CD4-positive, CD25-positive, alpha-beta regulatory T cell (primary cell): ENCODE data around the gene HMCN1. TPM values are rescaled to one million over a fixed set of nuclear protein-coding genes. Genes with fewer than 3 reads are reported as not detected.
"Not testable (repeated sequence)": the region's sequence is repeated elsewhere in the genome, so short reads cannot be mapped to it uniquely, and the experiment has no call there.

Source experiments
- ATAC-seq, 2 donors: fragments of 150-1000 bp; cut with Tn5 transposase; one replicate each; pipeline ENCODE4 v1.10.0; 2021; ENCODE audit warnings: low read depth in 2 of 2, moderate number of reproducible peaks in 2 of 2, moderate library complexity in 1 of 2
- DNase-seq, 3 donors: peaks; one replicate each; pipeline versions ENCODE4 v3.0.0 to v3.0.0-alpha.2; 2012 to 2022; ENCODE audit warnings: mixed read lengths in 1 of 3
- H3K27ac ChIP-seq: one replicate; pipeline ENCODE4 v1.7.0; 2013; ENCODE audit warnings: mild to moderate bottlenecking, low read length; ENCODE audit not compliant: insufficient read depth, poor library complexity, severe bottlenecking
- H3K27me3 ChIP-seq: one replicate; pipeline ENCODE4 v1.7.0; 2013; ENCODE audit warnings: low read length; ENCODE audit not compliant: control insufficient read depth, insufficient read depth
- H3K36me3 ChIP-seq: one replicate; pipeline ENCODE4 v1.7.0; 2013; ENCODE audit warnings: mild to moderate bottlenecking, low read length, moderate library complexity; ENCODE audit not compliant: control insufficient read depth, insufficient read depth
- H3K4me1 ChIP-seq: 2 replicates; pipeline ENCODE4 v1.7.0; 2013; ENCODE audit warnings: mild to moderate bottlenecking, low read length; ENCODE audit not compliant: insufficient read depth, control insufficient read depth, poor library complexity, severe bottlenecking
- H3K4me3 ChIP-seq: one replicate; pipeline ENCODE4 v1.7.0; 2013; ENCODE audit warnings: low read depth, mild to moderate bottlenecking, low read length, moderate library complexity
- H3K9me3 ChIP-seq, 2 experiments: 1 replicate in 1 of 2; 2 replicates in 1 of 2; pipeline ENCODE4 v1.7.0; 2013; ENCODE audit warnings: low read length in 2 of 2, mild to moderate bottlenecking in 1 of 2, moderate library complexity in 1 of 2; ENCODE audit not compliant: control insufficient read depth in 2 of 2
- H3K27ac Mint-ChIP-seq, 3 donors: one replicate each; pipeline ENCODE4 v1.8.0; 2020 to 2022; ENCODE audit warnings: mild to moderate bottlenecking in 3 of 3, mixed read lengths in 3 of 3, moderate library complexity in 2 of 3
- H3K27me3 Mint-ChIP-seq: one replicate; pipeline ENCODE4 v1.8.0; 2022; ENCODE audit warnings: mild to moderate bottlenecking, mixed read lengths
- H3K36me3 Mint-ChIP-seq: one replicate; pipeline ENCODE4 v1.8.0; 2020; ENCODE audit warnings: mixed read lengths
- H3K4me1 Mint-ChIP-seq, 4 donors: one replicate each; pipeline ENCODE4 v1.8.0; 2020 to 2022; ENCODE audit warnings: mixed read lengths in 4 of 4, mild to moderate bottlenecking in 1 of 4
- H3K4me3 Mint-ChIP-seq, 4 donors: one replicate each; pipeline ENCODE4 v1.8.0; 2020 to 2022; ENCODE audit warnings: mild to moderate bottlenecking in 4 of 4, mixed read lengths in 4 of 4, moderate library complexity in 3 of 4
- H3K9me3 Mint-ChIP-seq, 7 donors: one replicate each; pipeline ENCODE4 v1.8.0; 2020 to 2022; ENCODE audit warnings: mixed read lengths in 7 of 7, mild to moderate bottlenecking in 3 of 7, moderate library complexity in 2 of 7
- polyA plus RNA-seq, 4 donors: library from polyadenylated mRNA; unstranded; fragments of 300-500 nt; fragmentation: Illumina TruSeq; gene quantifications; one replicate each; pipeline ENCODE4 v1.2.3, GENCODE V29; 2021
- total RNA-seq: library from RNA; stranded (reverse); gene quantifications from one replicate; pipeline ENCODE4 v1.2.3, GENCODE V29; 2022

The HMCN1 gene
- total and polyA plus RNA-seq, 5 donors from 2014 or later: 0.07 to 0.81 (median 0.58) TPM; not detected in 1

DNA sequence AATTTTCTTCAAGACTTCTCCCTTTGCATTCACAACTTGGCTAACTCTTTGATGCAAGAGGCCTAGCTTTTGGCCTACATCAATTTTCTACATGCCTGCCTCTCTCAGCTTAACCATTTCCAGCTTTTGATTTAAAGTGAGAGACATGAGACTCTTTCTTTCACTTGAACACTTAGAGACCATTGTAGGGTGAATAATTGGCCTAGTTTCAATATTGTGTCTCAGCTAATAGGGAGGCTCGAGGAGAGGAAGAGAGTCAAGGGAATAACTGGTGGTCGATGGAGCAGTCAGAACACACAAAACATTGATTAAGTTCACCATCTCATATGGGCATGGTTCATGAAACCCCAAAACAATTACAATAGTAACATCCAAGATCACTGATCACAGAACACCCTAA, 415.4 kb downstream of the HMCN1 start:
- Histone ChIP-seq H3K4me3 (no peak overlapping the region), H3K27me3 (no peaks in the 10 kb centered on the region), H3K27ac (no peak overlapping the region), H3K4me1 (no peaks in the 10 kb centered on the region), H3K36me3 (no peaks in the 10 kb centered on the region), H3K9me3 (no peaks in the 10 kb centered on the region)
- no peak for ATAC-seq
- peaks cover 4% of the 10 kb centered on the region for H3K36me3 Mint-ChIP-seq
- peaks cover 0 to 2% (median 0%) of the 10 kb centered on the region in 7 donors for H3K9me3 Mint-ChIP-seq
- no peak overlapping the region for H3K27ac Mint-ChIP-seq
- no peak overlapping the region for H3K4me3 Mint-ChIP-seq
- DNase-seq: no peak
- no peaks in the 10 kb centered on the region for H3K27me3 Mint-ChIP-seq
- no peaks in the 10 kb centered on the region for H3K4me1 Mint-ChIP-seq

DNA sequence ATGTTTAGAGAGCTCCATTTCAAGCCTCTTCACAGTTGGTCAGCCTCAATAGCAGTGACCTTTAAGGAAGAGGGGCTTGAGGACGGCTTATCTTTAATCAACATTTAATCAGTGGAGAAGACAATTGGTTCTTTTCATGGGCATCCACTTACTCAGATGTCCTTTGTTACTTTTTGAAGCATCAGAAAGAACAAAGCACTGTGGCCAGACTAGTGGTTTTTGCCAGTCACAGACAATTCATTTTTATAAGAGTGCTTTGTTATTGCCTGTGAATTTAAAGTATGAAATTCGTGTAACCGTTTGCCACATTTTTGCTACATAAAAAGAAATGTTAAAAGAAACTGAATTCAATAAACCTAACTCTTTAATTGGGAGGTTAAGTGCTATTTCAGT, 418.0 kb downstream of the HMCN1 start:
- H3K36me3 Mint-ChIP-seq: no peaks in the 10 kb centered on the region
- H3K36me3 ChIP-seq: no peaks in the 10 kb centered on the region
- no peak overlapping the region for H3K4me3 Mint-ChIP-seq
- no peaks in the 10 kb centered on the region for H3K4me1 Mint-ChIP-seq
- DNase-seq (no peak), ATAC-seq (no peak)
- no peak overlapping the region for H3K27ac Mint-ChIP-seq
- H3K27ac ChIP-seq: no peak overlapping the region
- H3K4me3 ChIP-seq: no peak overlapping the region
- no peaks in the 10 kb centered on the region for H3K4me1 ChIP-seq
- no peaks in the 10 kb centered on the region for H3K27me3 ChIP-seq
- H3K9me3 Mint-ChIP-seq: no peaks in the 10 kb centered on the region
- no peaks in the 10 kb centered on the region for H3K27me3 Mint-ChIP-seq
- H3K9me3 ChIP-seq: no peaks in the 10 kb centered on the region

DNA sequence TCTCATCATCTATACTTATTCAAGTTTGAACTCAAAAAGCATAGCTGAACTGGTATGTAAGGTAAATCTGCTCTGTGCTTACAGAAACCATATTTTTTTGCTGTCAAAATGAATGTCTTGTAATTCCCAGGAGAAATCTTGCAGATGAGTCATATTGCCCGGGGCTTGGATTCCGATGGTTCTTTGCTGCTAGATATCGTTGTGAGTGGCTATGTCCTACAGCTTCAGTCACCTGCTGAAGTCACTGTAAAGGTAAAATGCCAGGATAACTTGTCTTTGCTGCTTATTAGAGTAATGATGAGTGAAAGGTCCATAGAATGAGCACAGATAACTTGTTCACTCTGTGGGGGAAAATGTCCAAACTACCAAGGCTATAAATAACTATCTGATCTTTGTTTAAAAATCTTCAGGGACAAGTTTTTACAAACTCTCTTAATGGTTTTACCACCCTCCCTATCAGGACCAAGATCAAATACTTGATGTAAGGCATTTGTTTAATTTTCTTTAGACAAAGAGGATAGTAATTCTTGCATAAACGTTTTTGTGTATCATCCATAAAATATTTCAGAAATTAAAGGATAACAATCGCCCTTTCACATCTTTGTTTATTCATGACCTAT, 418.5 kb downstream of the HMCN1 start:
- H3K27me3 Mint-ChIP-seq: no peaks in the 10 kb centered on the region
- H3K4me3 ChIP-seq: no peak overlapping the region
- H3K4me1 ChIP-seq: no peaks in the 10 kb centered on the region
- no peaks in the 10 kb centered on the region for H3K4me1 Mint-ChIP-seq
- no peak overlapping the region for H3K4me3 Mint-ChIP-seq
- no peaks in the 10 kb centered on the region for H3K27me3 ChIP-seq
- ATAC-seq (no peak), DNase-seq (no peak)
- H3K27ac Mint-ChIP-seq: no peak overlapping the region
- H3K27ac ChIP-seq: no peak overlapping the region
- no peaks in the 10 kb centered on the region for H3K9me3 ChIP-seq
- H3K36me3 ChIP-seq: no peaks in the 10 kb centered on the region
- no peaks in the 10 kb centered on the region for H3K36me3 Mint-ChIP-seq
- no peaks in the 10 kb centered on the region for H3K9me3 Mint-ChIP-seq

DNA sequence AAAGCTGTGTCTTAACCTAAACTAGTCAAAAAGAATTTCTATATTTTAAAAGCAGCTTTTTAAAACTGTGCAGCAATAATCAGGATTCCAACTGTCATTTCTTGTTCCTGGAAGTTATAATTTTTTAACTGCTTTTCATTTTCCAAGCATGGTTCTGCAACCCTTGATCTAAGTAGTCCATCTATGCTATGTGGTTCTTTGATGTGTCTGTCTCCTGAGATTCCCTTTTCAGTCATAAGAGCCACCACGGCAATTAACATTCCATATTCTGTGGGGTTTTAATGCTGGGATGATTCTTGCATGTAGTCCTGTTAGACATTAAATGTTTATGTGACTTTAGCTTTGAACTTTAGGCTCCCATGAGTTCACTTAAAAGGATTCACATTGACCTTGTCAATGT, 420.5 kb downstream of the HMCN1 start:
- no peak for ATAC-seq
- Histone ChIP-seq H3K9me3 (no peaks in the 10 kb centered on the region), H3K27ac (no peak overlapping the region), H3K4me1 (no peaks in the 10 kb centered on the region), H3K36me3 (no peaks in the 10 kb centered on the region), H3K4me3 (no peak overlapping the region), H3K27me3 (no peaks in the 10 kb centered on the region)
- Mint-ChIP-seq H3K36me3 (no peaks in the 10 kb centered on the region), H3K27ac (no peak overlapping the region), H3K4me3 (no peak overlapping the region), H3K9me3 (peaks cover 0 to 1% (median 0%) of the 10 kb centered on the region in 7 donors), H3K27me3 (no peaks in the 10 kb centered on the region), H3K4me1 (no peaks in the 10 kb centered on the region)
- no peak for DNase-seq

DNA sequence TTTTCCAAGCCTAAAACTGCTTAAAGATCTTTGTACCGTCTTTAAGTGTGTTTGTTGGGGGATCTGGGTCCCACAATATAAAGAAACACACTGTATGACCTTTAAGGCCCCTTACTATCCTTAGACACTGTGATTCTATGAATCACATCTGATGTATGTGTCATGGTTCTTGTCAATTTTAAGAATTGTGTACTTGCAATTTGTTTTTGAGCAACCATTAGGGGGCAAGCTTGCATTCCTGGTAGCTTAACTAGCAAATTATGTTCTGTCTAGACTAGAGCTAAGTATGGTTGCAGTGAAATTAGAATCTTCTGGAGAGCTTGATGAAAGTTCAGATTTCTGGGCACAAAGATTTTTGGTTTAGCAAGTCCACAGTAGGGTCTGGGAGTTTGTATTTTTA, 421.4 kb downstream of the HMCN1 start:
- Mint-ChIP-seq H3K4me1 (no peaks in the 10 kb centered on the region), H3K4me3 (no peak overlapping the region), H3K27ac (no peak overlapping the region), H3K27me3 (no peaks in the 10 kb centered on the region), H3K9me3 (peaks cover 0 to 2% (median 0%) of the 10 kb centered on the region in 7 donors), H3K36me3 (no peaks in the 10 kb centered on the region)
- H3K4me3 ChIP-seq: no peak overlapping the region
- no peaks in the 10 kb centered on the region for H3K4me1 ChIP-seq
- H3K27me3 ChIP-seq: no peaks in the 10 kb centered on the region
- no peaks in the 10 kb centered on the region for H3K9me3 ChIP-seq
- no peak overlapping the region for H3K27ac ChIP-seq
- no peaks in the 10 kb centered on the region for H3K36me3 ChIP-seq
- ATAC-seq (peak in 1 of 2 donors; percentile 22), DNase-seq (peak in 2 of 3 donors; percentile 6 to 50)

DNA sequence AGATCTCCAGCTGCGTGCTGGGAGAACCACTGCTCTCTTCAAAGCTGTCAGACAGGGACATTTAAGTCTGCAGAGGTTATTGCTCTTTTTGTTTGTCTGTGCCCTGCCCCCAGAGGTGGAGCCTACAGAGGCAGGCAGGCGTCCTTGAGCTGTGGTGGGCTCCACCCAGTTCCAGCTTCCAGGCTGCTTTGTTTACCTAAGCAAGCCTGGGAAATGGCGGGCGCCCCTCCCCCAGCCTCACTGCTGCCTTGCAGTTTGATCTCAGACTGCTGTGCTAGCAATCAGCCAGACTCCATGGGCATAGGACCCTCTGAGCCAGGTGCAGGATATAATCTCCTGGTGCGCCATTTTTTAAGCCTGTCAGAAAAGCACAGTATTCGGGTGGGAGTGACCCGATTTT, 428.7 kb downstream of the HMCN1 start:
- H3K9me3 Mint-ChIP-seq, H3K36me3 ChIP-seq, ATAC-seq, H3K9me3 ChIP-seq, H3K27me3 ChIP-seq, H3K4me3 Mint-ChIP-seq, H3K27ac ChIP-seq, H3K4me1 ChIP-seq, H3K4me1 Mint-ChIP-seq, H3K27me3 Mint-ChIP-seq, DNase-seq, H3K4me3 ChIP-seq, H3K27ac Mint-ChIP-seq, H3K36me3 Mint-ChIP-seq: not testable (repeated sequence)

DNA sequence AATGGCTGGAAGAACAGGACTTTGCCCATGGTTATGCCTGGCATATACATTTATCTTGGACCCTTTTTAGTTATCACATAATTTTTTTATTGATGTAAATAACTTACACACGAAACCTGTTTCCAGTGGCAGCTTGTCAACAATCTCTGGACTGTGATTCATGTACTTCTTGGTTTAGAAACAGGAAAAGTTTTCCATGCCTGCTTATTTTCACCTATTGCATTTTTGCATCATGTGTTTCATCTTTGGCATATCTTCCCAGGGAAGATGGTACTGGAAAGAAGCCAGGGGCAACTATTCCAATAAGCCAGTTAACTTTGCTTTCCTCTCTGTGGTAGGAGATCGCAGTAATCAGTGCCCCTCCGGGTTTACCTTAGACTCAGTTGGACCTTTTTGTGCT, 430.6 kb downstream of the HMCN1 start:
- H3K36me3 Mint-ChIP-seq: no peaks in the 10 kb centered on the region
- H3K9me3 Mint-ChIP-seq: peaks cover 0 to 7% (median 0%) of the 10 kb centered on the region in 7 donors
- Histone ChIP-seq H3K36me3 (no peaks in the 10 kb centered on the region), H3K27ac (no peak overlapping the region), H3K4me1 (no peaks in the 10 kb centered on the region), H3K27me3 (no peaks in the 10 kb centered on the region), H3K9me3 (no peaks in the 10 kb centered on the region), H3K4me3 (no peak overlapping the region)
- no peak overlapping the region for H3K4me3 Mint-ChIP-seq
- no peak for ATAC-seq
- DNase-seq: no peak
- H3K27ac Mint-ChIP-seq: no peak overlapping the region
- H3K4me1 Mint-ChIP-seq: no peaks in the 10 kb centered on the region
- no peaks in the 10 kb centered on the region for H3K27me3 Mint-ChIP-seq

DNA sequence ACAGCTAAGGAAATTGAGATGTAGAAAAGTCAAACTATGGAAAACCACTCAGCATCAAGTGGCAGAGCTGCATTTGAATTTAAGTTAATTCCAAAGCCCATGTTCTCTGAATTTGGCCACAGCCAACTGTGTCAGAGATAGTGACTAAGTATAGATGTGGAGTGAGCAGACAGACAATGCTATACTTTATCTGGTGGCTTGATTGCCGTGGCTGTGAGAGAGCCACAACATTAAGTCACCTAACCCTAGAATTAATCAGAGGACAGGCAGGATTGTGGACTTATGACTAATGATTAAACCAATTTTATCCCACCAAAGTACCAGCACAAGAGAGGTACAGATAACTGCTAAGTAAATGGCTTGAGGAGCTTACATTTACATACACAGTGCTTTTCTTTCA, 431.1 kb downstream of the HMCN1 start:
- Mint-ChIP-seq H3K27ac (no peak overlapping the region), H3K4me3 (no peak overlapping the region), H3K4me1 (no peaks in the 10 kb centered on the region), H3K27me3 (no peaks in the 10 kb centered on the region), H3K9me3 (peaks cover 0 to 7% (median 0%) of the 10 kb centered on the region in 7 donors), H3K36me3 (no peaks in the 10 kb centered on the region)
- no peak overlapping the region for H3K27ac ChIP-seq
- ATAC-seq (no peak), DNase-seq (no peak)
- H3K4me3 ChIP-seq: no peak overlapping the region
- H3K9me3 ChIP-seq: no peaks in the 10 kb centered on the region
- no peaks in the 10 kb centered on the region for H3K27me3 ChIP-seq
- H3K4me1 ChIP-seq: no peaks in the 10 kb centered on the region
- H3K36me3 ChIP-seq: no peaks in the 10 kb centered on the region
